Calu3 (cell line): ENCODE measurements around the gene CCNK. TPM values are rescaled to one million over a fixed set of nuclear protein-coding genes. Genes with fewer than 3 reads are reported as not detected.

ENCODE experiments used
- BruUV-seq: library from RNA; stranded (reverse); fragments of 400-500 nt; replicated peaks from 2 replicates; lab custom pipeline; 2021; lab: Mats Ljungman, UMichigan
- CTCF ChIA-PET: fragments of 300-600 bp; sonication (Branson Sonifier 250); formaldehyde crosslinking; loops from one replicate; lab custom pipeline; 2022; ENCODE audit warnings: antibody characterized with exemption; lab: Charles Lee
- DNase-seq: peaks from one replicate; pipeline ENCODE4 v3.0.0; 2022
- H3K27ac Mint-ChIP-seq: one replicate; pipeline ENCODE4 v1.8.0; 2022; ENCODE audit warnings: mixed read lengths; ENCODE audit not compliant: unreplicated experiment
- H3K27me3 Mint-ChIP-seq: one replicate; pipeline ENCODE4 v1.8.0; 2022; ENCODE audit warnings: mixed read lengths; ENCODE audit not compliant: unreplicated experiment
- H3K36me3 Mint-ChIP-seq: one replicate; pipeline ENCODE4 v1.8.0; 2022; ENCODE audit warnings: mild to moderate bottlenecking, moderate library complexity, mixed read lengths; ENCODE audit not compliant: insufficient read depth, unreplicated experiment
- H3K4me1 Mint-ChIP-seq: one replicate; pipeline ENCODE4 v1.8.0; 2022; ENCODE audit warnings: mild to moderate bottlenecking, low read depth, mixed read lengths; ENCODE audit not compliant: unreplicated experiment
- H3K4me3 Mint-ChIP-seq: one replicate; pipeline ENCODE4 v1.8.0; 2022; ENCODE audit warnings: mild to moderate bottlenecking, low read depth, moderate library complexity, mixed read lengths; ENCODE audit not compliant: unreplicated experiment
- H3K9me3 Mint-ChIP-seq: one replicate; pipeline ENCODE4 v1.8.0; 2022; ENCODE audit warnings: low read depth, mixed read lengths; ENCODE audit not compliant: unreplicated experiment
- CTCF ChIP-seq: fragments of 200-600 bp; IDR thresholded peaks from one replicate; pipeline ENCODE4 v1.8.0; 2022; ENCODE audit warnings: antibody characterized with exemption; ENCODE audit not compliant: unreplicated experiment
- intact Hi-C: fragments of 100-400 bp; cut with micrococcal nuclease; formaldehyde crosslinking; loops from one replicate; pipeline ENCODE4 v1.10.0; 2022; ENCODE audit not compliant: unreplicated experiment
- total RNA-seq: library from RNA; stranded (reverse); gene quantifications from 2 replicates; pipeline ENCODE4 v1.2.3, GENCODE V29; 2022

Gene CCNK
- total RNA-seq, 1 experiment from 2014 or later: 71.5 TPM

- no peak for DNase-seq
- BruUV-seq: no TSS peak
- TF ChIP-seq CTCF: no peak
Observed at GRCh38 chr14:99441918-99442317, 39.3 kb upstream of the CCNK start.

GRCh38 chr14:99445931-99446330, 35.3 kb upstream of the CCNK start:
- CTCF ChIA-PET: interaction anchor here (0.7 kb wide), 1 partner anchor 18 kb away, joined by 3 read pairs; no protein-coding TSS in a partner anchor
- H3K36me3 Mint-ChIP-seq: peaks cover 9% of the 10 kb centered on the region

More at GRCh38 chr14:99441918-99442317, 39.3 kb upstream of the CCNK start:
- H3K36me3 Mint-ChIP-seq: peaks cover 9% of the 10 kb centered on the region
- no peaks in the 10 kb centered on the region for H3K9me3 Mint-ChIP-seq
- H3K4me1 Mint-ChIP-seq: no peaks in the 10 kb centered on the region
- no peak overlapping the region for H3K27ac Mint-ChIP-seq
- CTCF ChIA-PET: no interaction called here
- no peaks in the 10 kb centered on the region for H3K27me3 Mint-ChIP-seq
- intact Hi-C loops: no loop called here
- no peak overlapping the region for H3K4me3 Mint-ChIP-seq

GRCh38 chr14:99447739-99448138, 33.5 kb upstream of the CCNK start:
- H3K4me3 Mint-ChIP-seq: no peak overlapping the region
- intact Hi-C loops: no loop called here
- H3K9me3 Mint-ChIP-seq: no peaks in the 10 kb centered on the region
- no TSS peak for BruUV-seq
- CTCF ChIA-PET: no interaction called here
- peaks cover 6% of the 10 kb centered on the region for H3K36me3 Mint-ChIP-seq
- no peak overlapping the region for H3K27ac Mint-ChIP-seq
- H3K4me1 Mint-ChIP-seq: no peaks in the 10 kb centered on the region
- no peaks in the 10 kb centered on the region for H3K27me3 Mint-ChIP-seq
- TF ChIP-seq CTCF: no peak
- DNase-seq: no peak

More at GRCh38 chr14:99445931-99446330, 35.3 kb upstream of the CCNK start:
- BruUV-seq: no TSS peak
- intact Hi-C loops: no loop called here
- no peaks in the 10 kb centered on the region for H3K27me3 Mint-ChIP-seq
- no peak overlapping the region for H3K4me3 Mint-ChIP-seq
- no peak for DNase-seq
- no peak for TF ChIP-seq CTCF
- H3K9me3 Mint-ChIP-seq: no peaks in the 10 kb centered on the region
- no peak overlapping the region for H3K27ac Mint-ChIP-seq
- no peaks in the 10 kb centered on the region for H3K4me1 Mint-ChIP-seq

GRCh38 chr14:99450266-99450665, 30.9 kb upstream of the CCNK start:
- BruUV-seq: no TSS peak
- Mint-ChIP-seq H3K27ac (no peak overlapping the region), H3K4me3 (no peak overlapping the region), H3K9me3 (no peaks in the 10 kb centered on the region), H3K27me3 (no peaks in the 10 kb centered on the region), H3K4me1 (no peaks in the 10 kb centered on the region), H3K36me3 (no peaks in the 10 kb centered on the region)
- no peak for DNase-seq
- CTCF ChIA-PET: no interaction called here
- no peak for TF ChIP-seq CTCF
- intact Hi-C loops: no loop called here
